ENCODE data around the gene AHNAK2.

AHNAK2 gene

DNA sequence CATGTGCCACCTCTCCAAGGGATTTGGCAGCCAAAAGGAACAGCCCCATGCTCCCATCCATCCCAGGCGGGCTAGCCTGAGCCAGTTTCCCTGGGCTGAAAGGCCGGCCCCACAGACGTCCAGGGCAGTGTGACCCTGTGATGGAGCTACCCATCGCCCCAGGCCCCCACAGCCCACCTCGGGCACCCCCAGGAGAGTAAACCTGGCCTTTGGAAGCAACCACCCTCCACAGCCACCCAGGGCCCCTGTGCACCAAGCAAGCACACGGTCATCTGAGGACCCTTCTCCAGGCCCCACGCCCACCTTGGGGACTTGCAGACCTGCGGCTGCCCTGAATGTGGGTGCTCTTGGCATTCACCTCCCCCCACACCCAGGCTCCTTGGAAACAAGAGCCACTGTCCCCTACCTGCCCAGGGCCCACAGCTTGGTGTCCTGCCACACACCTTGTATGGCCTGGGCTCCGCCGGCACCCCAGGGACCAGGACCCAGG is 8.4 kb downstream of the AHNAK2 start:
- Histone ChIP-seq H3K4me3 (ENCODE audit: low read depth, low read length) (no peak overlapping the region), H3K9me3 (ENCODE audit: control insufficient read depth, insufficient read depth, low read depth, low read length) (no peaks in the 10 kb centered on the region), H3K36me3 (ENCODE audit: control insufficient read depth in 2 of 2, insufficient read depth in 1 of 2, low read length in 2 of 2) (no peaks in the 10 kb centered on the region), H3K4me1 (ENCODE audit: control insufficient read depth, insufficient read depth, low read length) (peaks cover 11% of the 10 kb centered on the region), H3K27ac (ENCODE audit: extremely low read depth, low read depth, low read length) (no peak overlapping the region)
- CTCF ChIA-PET = interaction anchor here (0.6 to 2.1 kb wide), 4 partner anchors 44 to 322 kb away, joined by 3 to 7 read pairs (median 3); no protein-coding TSS in a partner anchor
- TF ChIP-seq HOXC10 (CRISPR knock-in tag; IDR thresholded peaks at IDR 0.05) (no peak), ZNF585B (tag by site-specific recombination; IDR thresholded peaks at IDR 0.05) (no peak)
- TF ChIP-seq, protein P1, sequence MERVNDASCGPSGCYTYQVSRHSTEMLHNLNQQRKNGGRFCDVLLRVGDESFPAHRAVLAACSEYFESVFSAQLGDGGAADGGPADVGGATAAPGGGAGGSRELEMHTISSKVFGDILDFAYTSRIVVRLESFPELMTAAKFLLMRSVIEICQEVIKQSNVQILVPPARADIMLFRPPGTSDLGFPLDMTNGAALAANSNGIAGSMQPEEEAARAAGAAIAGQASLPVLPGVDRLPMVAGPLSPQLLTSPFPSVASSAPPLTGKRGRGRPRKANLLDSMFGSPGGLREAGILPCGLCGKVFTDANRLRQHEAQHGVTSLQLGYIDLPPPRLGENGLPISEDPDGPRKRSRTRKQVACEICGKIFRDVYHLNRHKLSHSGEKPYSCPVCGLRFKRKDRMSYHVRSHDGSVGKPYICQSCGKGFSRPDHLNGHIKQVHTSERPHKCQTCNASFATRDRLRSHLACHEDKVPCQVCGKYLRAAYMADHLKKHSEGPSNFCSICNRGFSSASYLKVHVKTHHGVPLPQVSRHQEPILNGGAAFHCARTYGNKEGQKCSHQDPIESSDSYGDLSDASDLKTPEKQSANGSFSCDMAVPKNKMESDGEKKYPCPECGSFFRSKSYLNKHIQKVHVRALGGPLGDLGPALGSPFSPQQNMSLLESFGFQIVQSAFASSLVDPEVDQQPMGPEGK (tag by site-specific recombination; IDR thresholded peaks at IDR 0.05) = no peak
- POLR2A ChIA-PET = interaction anchor here (0.9 to 1.3 kb wide), 3 partner anchors 16 to 51 kb away, joined by 3 to 4 read pairs (median 4); partner anchors contain the start of genes CDCA4 and CLBA1

DNA sequence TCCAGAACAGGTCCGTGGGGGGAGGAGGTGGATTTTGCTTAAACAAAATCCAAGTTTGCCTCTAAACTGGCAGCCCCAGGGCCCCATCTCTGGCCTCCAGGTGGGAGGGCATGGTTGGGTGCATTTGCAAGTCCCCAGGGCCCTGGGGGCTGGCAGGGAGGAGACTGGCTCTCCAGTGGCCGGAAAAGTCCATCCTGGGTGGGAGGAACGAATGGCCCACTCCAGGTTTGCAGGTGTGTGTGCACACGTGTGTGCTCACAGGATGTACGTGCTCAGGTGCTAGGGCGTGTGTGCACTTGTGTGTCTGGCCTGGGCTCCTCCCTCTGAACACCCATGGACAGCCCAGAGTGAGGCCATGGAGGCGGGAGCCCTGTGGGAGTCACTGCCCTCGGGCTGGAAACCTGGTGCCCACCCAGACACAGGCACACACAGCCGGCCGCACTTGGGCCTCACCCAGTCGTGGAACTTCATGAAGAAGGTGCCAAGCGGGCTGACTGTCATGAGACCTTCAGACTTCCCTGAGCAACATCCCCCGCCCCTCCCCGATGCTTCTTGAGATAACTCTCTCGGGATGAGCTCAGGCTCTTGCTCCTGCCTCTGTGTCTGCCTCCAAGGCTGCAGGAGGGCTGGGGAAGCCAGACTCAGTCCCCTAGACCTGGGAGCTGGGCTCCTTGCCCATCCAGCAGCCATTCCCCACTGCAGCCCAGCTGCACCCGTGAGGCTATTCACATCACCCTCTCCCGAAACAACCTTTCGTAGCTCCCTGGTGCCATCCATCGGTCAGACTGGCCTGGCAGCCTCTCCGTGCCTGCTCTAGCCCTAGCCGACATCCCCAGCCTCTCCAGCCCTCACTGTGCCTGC is 9.4 kb downstream of the AHNAK2 start:
- Histone ChIP-seq H3K27ac (ENCODE audit: extremely low read depth, low read depth, low read length) (peak overlapping the region; percentile 37; the same call in 1 of the 2 replicates), H3K4me1 (ENCODE audit: control insufficient read depth, insufficient read depth, low read length) (peaks cover 11% of the 10 kb centered on the region), H3K36me3 (ENCODE audit: control insufficient read depth in 2 of 2, insufficient read depth in 1 of 2, low read length in 2 of 2) (no peaks in the 10 kb centered on the region), H3K9me3 (ENCODE audit: control insufficient read depth, insufficient read depth, low read depth, low read length) (no peaks in the 10 kb centered on the region), H3K4me3 (ENCODE audit: low read depth, low read length) (no peak overlapping the region)
- CTCF ChIA-PET = interaction anchor here (0.5 to 2.1 kb wide), 4 partner anchors 45 to 323 kb away, joined by 3 to 7 read pairs (median 3); no protein-coding TSS in a partner anchor
- POLR2A ChIA-PET = interaction anchor here (1.0 to 1.3 kb wide), 3 partner anchors 10 to 52 kb away, joined by 3 to 4 read pairs (median 3); partner anchors contain the start of genes AHNAK2 and CDCA4
- TF ChIP-seq ZNF2 (tag by site-specific recombination; IDR thresholded peaks at IDR 0.05) (no peak), ZFHX2 (tag by site-specific recombination; conservative IDR thresholded peaks at IDR 0.05) (peak; percentile 76; the same call in 1 of the 2 replicates), WT1 (tag by site-specific recombination; IDR thresholded peaks at IDR 0.05) (peak; percentile 51), KLF8 (tag by site-specific recombination; IDR thresholded peaks at IDR 0.05) (0 out of 2 replicates have a peak, but pooled peaks have one; percentile 13), ZNF48 (tag by site-specific recombination; IDR thresholded peaks at IDR 0.05) (no peak), ZNF433 (tag by site-specific recombination; IDR thresholded peaks at IDR 0.05; ENCODE audit: low read depth) (no peak), KLF1 (tag by site-specific recombination; IDR thresholded peaks at IDR 0.05) (peak; percentile 81), SP3 (tag by site-specific recombination; IDR thresholded peaks at IDR 0.05) (peak; percentile 50; the same call in 1 of the 2 replicates), ZBTB20 (tag by site-specific recombination; IDR thresholded peaks at IDR 0.05) (no peak; the same call in 1 of the 2 replicates), ZNF843 (tag by site-specific recombination; IDR thresholded peaks at IDR 0.05) (no peak), GLIS1 (tag by site-specific recombination; IDR thresholded peaks at IDR 0.05) (0 out of 2 replicates have a peak, but pooled peaks have one; percentile 43), ZNF324 (tag by site-specific recombination; IDR thresholded peaks at IDR 0.05) (no peak), ZNF341 (tag by site-specific recombination; IDR thresholded peaks at IDR 0.05; ENCODE audit: low read depth) (0 out of 2 replicates have a peak, but pooled peaks have one; percentile 5), ZNF16 (tag by site-specific recombination; IDR thresholded peaks at IDR 0.05; ENCODE audit: low read depth) (peak; percentile 83), ZNF423 (tag by site-specific recombination; IDR thresholded peaks at IDR 0.05) (peak; percentile 34; the same call in 1 of the 2 replicates), EGR2 (tag by site-specific recombination; IDR thresholded peaks at IDR 0.05; ENCODE audit: low read depth) (peak; percentile 68; the same call in 1 of the 2 replicates)
- TF ChIP-seq, protein P2, sequence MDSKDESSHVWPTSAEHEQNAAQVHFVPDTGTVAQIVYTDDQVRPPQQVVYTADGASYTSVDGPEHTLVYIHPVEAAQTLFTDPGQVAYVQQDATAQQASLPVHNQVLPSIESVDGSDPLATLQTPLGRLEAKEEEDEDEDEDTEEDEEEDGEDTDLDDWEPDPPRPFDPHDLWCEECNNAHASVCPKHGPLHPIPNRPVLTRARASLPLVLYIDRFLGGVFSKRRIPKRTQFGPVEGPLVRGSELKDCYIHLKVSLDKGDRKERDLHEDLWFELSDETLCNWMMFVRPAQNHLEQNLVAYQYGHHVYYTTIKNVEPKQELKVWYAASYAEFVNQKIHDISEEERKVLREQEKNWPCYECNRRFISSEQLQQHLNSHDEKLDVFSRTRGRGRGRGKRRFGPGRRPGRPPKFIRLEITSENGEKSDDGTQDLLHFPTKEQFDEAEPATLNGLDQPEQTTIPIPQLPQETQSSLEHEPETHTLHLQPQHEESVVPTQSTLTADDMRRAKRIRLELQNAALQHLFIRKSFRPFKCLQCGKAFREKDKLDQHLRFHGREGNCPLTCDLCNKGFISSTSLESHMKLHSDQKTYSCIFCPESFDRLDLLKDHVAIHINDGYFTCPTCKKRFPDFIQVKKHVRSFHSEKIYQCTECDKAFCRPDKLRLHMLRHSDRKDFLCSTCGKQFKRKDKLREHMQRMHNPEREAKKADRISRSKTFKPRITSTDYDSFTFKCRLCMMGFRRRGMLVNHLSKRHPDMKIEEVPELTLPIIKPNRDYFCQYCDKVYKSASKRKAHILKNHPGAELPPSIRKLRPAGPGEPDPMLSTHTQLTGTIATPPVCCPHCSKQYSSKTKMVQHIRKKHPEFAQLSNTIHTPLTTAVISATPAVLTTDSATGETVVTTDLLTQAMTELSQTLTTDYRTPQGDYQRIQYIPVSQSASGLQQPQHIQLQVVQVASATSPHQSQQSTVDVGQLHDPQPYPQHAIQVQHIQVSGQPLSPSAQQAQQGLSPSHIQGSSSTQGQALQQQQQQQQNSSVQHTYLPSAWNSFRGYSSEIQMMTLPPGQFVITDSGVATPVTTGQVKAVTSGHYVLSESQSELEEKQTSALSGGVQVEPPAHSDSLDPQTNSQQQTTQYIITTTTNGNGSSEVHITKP (tag by site-specific recombination; IDR thresholded peaks at IDR 0.05) = peak; percentile 92
- TF ChIP-seq, protein P3, sequence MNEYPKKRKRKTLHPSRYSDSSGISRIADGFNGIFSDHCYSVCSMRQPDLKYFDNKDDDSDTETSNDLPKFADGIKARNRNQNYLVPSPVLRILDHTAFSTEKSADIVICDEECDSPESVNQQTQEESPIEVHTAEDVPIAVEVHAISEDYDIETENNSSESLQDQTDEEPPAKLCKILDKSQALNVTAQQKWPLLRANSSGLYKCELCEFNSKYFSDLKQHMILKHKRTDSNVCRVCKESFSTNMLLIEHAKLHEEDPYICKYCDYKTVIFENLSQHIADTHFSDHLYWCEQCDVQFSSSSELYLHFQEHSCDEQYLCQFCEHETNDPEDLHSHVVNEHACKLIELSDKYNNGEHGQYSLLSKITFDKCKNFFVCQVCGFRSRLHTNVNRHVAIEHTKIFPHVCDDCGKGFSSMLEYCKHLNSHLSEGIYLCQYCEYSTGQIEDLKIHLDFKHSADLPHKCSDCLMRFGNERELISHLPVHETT (tag by site-specific recombination; IDR thresholded peaks at IDR 0.05) = no peak
- TF ChIP-seq, protein P4, sequence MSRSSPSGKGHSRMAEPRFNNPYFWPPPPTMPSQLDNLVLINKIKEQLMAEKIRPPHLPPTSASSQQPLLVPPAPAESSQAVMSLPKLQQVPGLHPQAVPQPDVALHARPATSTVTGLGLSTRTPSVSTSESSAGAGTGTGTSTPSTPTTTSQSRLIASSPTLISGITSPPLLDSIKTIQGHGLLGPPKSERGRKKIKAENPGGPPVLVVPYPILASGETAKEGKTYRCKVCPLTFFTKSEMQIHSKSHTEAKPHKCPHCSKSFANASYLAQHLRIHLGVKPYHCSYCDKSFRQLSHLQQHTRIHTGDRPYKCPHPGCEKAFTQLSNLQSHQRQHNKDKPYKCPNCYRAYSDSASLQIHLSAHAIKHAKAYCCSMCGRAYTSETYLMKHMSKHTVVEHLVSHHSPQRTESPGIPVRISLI (tag by site-specific recombination; IDR thresholded peaks at IDR 0.05) = no peak
- TF ChIP-seq, protein P5, sequence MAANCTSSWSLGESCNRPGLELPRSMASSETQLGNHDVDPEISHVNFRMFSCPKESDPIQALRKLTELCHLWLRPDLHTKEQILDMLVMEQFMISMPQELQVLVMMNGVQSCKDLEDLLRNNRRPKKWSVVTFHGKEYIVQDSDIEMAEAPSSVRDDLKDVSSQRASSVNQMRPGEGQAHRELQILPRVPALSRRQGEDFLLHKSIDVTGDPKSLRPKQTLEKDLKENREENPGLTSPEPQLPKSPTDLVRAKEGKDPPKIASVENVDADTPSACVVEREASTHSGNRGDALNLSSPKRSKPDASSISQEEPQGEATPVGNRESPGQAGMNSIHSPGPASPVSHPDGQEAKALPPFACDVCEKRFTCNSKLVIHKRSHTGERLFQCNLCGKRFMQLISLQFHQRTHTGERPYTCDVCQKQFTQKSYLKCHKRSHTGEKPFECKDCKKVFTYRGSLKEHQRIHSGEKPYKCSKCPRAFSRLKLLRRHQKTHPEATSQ (tag by site-specific recombination; IDR thresholded peaks at IDR 0.05) = peak; percentile 16; the same call in 1 of the 2 replicates

Data from HEK293 (cell line).